GM15510 (cell line): Measurements from ENCODE around the gene STX18.

ENCODE experiments used
- POLR2A ChIP-seq: IDR thresholded peaks from 3 replicates; pipeline ENCODE4 v1.6.1; 2011; ENCODE audit warnings: borderline replicate concordance; ENCODE audit not compliant: insufficient read length; ENCODE audit errors: extremely low read depth

Gene STX18

DNA sequence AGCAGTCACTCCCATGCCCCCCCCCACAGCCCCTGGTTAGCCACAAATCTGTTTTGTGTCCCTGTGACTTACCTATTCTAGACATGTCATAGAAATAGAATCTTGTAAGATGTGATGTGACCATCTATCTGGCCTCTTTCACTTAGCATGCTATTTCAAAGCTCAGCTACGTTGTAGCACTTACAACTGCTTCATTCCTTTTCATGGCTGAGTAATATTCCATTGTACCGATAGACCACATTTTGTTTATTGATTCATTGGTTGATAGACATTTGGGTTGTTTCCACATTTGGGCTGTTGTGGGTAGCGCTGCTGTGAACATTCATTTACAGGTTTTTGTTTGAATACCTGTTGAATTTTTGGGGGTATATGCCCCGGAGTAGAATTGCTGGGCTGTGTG lies 143.4 kb downstream of the STX18 start:
- TF ChIP-seq POLR2A, result no peak

DNA sequence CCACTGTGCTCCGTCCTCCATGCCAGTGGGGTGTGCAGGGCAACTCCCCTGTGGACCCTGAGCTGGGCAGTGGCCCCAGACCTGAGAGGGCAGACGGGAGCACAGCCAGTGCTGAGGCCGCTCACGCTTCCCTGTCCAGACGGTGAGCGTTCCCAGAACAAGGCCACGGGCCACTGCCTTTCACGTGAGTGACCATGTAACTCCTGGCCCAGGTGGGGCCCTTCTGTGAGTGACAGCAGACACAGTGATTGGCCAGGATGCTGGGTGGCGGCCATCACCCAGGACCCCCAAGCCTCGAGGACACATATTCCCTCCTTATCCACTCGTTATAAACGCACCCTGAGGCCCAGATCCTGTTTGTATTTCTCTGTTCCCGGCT lies 144.4 kb downstream of the STX18 start:
- TF ChIP-seq POLR2A, result no peak

DNA sequence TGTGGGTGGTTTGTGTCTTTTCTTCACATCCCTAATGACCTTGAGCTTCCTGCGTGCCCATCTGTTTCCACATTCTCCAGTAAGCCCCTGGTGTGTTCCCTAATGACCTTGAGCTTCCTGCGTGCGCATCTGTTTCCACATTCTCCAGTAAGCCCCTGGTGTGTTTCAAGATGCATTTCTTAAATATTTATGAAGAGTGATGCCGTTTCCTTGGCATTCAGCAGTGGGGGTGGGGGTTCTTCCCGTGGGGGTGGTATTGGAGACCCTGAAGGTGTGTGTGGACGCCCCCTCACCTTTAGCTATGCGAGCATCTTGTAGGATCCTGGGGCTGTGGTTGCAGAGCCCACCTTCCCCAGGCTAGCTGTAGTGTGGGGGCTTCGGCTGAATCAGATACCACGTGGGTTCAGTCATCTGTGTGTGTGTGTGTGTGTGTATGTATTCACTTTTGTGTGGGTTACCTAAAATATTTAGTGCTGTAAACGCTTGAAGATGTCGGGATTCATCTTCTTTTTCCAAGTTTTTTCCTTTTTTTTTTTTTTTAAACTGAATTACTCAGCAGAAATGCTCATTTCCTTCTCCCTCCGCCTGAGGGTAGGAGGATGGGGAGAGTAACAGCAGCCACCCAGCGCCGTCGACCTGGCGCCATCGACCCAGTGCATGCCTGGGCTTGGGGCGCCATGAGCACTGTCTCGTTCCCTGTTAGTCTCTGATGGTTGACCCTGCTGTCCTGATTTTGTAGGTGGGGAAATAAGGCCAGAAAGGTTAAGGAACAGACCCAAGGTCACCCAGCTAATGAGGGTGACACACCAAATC lies 145.0 kb downstream of the STX18 start:
- no peak for TF ChIP-seq POLR2A

DNA sequence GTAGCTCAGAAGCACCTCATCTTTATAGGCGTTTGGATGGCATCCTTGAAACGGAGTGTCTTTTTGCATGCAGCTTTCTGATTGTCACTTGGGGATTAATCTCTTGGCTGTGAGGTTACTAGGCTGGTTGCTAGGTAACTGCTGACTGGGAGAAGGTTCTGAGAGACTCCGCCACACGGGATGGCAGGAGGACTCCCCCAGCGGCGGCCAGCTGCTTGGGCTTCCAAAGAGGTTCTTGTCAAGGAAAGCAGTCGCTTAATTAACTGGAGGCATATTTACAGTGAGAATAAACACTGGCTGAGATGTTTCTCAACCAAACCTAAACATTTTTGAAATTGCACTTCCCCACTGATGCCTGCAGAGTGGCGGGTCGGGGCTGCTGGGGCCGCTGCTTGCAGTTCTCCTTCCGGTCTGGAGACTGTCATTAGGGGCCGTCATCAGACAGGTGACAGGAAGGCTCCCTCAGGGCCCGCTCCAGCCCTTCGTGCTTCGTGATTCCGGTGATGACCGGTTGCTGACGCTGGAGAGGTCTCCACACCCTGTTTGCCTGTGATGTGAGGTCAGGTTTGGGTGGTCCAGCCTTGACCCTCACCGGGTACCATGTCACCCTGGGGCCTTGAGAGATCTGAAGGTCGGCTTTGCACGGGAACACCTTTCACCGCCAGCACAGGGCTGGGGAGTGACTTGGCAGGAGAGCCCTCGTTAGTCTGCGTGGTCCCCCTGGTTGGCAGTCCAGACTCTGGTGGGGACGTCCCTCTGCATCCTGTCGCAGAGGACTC lies 145.8 kb downstream of the STX18 start:
- TF ChIP-seq POLR2A, result no peak

DNA sequence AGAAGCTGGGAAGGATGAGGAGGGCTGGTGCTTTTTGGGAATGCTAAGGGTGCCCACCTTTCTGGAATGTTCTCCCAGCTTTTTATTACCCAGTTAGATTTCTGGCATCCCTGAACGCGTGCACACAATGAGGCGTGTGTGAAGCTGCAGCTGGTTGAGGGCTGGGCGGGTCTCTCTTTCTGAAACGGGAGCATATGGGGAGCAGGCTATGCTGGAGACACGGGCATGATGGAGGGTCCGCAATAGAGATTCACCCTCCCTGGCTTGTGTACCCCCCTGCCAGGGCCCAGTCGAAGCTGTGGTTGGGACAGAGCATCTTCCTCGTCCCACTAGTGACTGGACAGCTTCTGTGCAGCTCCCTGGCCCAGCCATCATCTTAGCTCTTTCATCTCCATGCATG lies 146.5 kb downstream of the STX18 start:
- no peak for TF ChIP-seq POLR2A

DNA sequence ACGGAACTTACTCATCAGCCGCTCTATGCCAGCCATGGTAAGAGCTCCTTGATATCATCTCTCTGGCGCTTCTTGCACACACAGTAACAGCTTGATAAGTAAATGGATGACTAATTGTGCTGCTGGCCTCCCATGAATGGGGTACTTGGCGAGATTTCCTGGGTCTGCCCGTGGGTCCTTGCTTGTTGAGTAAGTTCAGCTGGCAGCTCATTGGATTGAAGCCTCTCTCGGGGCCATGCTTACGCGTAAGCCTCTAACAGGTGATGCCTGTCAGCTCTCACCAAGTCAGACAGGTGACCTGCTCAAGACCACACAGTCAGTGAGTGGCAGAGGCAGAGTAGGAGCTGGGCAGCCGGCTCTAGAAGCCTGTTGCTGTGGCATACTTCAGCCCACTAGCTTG lies 147.2 kb downstream of the STX18 start:
- TF ChIP-seq POLR2A, result no peak

DNA sequence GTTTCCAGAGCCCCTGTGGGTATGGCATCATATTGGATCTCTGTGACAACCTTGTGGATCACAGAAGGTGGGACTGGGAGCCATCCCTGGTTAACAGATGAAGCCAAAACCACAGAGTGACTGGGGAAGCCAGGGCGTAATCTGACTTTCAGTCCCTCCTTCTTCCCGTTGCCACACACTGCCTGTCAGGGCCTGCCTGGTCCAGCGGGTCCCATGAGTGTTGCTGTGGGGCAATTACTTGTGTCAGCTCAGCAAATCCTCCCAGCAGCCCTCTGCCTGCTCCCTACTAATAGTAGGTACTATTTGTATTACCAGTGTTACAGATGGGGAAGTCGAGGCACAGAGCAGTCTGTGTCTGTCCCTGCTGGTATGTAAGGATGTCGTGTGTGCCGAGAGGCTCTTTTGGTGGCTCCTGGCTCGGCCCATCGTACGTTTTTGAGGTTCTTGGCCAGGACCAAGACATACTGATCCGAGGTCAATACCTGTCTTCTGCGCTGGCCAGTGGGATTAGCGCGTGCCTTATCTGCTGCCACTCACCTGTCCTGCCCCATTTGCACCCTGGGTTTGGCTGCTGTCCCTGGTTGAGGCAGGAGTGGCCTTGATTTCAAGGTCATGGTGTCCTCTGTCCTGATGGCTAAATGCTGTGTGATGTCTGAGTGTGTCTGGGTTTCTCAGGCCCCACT lies 149.2 kb downstream of the STX18 start:
- no peak for TF ChIP-seq POLR2A

DNA sequence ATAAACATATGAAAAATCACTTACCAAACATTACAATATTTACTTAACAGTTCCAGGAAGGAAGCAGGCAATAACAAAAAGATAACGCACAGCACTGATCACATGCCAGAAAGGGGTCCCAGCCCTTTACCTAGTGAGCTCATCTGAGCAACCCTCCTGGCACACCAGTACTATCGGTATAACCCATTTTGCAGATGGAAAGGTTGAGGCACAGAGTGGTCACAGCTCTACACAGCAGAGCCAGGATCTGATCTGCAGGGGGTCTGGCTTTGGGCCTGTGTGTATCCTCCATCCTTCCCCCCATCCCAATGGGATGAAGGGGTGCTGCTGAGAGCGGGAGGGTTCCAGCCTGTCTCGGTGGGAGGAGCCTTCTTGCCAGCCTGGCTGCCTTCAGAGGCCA lies 150.0 kb downstream of the STX18 start:
- no peak for TF ChIP-seq POLR2A

DNA sequence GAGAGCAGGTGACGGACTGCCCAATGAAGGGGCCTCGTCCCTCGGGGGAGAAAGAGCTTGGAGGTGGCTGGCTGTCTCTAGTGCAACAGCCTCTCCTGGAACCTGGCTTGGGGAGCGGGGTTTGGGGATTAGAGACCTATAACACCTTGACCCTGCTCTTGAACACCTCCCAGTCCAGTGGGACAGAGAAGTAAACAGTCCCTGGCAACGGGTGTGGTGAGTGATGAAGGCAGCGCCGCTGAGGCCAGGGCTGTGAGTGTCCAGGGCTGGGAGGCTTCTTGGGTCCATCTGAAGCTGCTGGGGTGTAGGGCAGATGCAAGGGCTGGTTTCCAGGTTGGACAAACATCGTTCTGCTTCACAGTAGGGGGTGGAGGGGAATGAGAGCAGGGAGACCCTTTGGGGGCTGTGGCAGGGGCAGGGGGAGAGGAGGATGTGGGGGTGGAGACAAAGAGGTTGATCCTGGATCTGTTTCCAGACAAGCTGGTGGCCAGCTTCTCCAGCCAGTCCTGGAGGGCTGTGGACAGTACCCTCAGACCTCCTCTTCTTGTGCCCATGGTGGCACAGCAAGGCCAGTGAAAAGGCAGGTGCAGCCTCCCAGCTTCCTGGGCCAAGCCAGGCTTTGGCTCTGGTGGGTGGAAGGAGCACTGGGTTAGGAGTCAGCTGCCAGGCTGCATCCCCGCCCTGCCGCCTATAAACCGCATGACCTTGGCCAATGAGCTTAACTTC lies 151.2 kb downstream of the STX18 start:
- TF ChIP-seq POLR2A, result no peak

DNA sequence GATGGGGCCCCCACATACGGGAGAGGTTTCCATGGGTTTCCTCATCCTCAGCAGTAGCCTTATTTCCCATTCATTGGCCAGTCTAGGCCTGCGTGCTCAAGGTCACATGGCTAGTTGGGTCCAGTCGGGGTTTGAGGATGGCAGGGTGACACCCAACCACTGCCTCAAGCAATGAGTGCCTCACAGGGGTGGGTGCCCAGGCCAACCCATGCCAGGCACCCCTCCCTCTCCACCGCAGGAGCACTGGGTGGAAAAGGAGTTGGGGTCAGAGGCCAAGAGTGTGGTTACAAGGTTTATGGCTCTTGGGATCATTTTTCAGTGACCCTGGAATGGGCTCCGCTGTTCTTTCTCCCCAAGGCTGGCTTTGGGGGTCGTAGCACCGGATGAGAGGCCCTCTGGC lies 151.8 kb downstream of the STX18 start:
- TF ChIP-seq POLR2A, result no peak

DNA sequence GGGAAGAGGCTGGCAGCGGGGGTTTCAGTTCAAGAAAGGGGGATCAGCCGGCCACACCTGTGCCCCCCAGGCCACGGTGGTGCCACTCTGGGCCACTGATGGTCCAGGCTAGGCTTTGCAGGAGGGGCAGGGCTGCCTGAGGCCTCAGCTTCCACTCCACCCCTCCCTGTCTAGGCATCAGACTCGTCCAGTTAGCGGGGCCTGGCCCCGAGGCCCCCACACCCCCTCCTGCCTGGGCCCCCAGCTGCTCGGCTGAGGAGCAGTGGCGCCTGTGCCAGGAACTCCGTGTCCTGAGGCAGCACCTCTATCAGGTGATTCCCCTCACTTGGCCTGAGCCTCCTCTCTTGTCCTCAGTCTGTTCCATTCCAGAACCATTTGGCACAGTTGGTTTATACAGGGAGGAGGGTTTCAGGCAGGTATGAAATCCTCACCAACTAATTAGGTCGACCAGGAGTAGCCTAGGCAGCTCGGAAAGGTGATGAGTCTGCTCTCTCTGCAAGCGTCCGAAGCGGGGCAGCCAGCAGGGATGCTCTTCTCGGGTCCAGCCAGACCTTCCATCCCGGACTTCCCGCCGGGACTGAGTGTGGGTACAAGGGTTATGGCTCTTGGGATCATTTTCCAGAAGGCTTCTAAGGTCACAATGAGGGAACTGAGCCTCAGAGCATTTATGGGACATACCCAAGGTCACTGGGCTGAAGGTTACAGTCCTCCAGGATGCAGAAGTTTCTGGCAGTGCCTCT lies 152.8 kb downstream of the STX18 start:
- TF ChIP-seq POLR2A, result no peak

DNA sequence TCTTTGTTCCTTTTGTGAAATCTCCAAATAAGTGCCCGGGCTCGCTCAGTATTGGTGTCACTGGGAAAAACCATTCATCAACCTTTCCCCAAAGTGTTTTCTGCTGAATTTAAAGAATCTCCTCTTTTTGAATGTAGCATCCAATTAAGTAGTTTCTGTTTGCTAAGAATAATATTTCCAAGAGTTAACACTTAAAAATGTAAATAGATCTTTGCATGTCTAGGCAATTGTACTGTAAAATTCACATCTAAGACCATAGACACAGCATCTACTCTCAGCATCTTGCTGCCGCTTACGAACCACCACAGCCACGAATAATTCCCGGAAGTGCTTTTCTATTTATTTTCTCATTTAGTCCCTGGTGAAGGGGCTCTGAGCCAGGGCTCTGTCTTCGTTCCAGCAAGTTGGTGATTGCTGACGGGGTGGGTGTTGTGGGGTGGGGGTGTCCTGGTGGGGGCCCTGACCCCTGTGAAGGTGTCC lies 153.5 kb downstream of the STX18 start:
- no peak for TF ChIP-seq POLR2A

DNA sequence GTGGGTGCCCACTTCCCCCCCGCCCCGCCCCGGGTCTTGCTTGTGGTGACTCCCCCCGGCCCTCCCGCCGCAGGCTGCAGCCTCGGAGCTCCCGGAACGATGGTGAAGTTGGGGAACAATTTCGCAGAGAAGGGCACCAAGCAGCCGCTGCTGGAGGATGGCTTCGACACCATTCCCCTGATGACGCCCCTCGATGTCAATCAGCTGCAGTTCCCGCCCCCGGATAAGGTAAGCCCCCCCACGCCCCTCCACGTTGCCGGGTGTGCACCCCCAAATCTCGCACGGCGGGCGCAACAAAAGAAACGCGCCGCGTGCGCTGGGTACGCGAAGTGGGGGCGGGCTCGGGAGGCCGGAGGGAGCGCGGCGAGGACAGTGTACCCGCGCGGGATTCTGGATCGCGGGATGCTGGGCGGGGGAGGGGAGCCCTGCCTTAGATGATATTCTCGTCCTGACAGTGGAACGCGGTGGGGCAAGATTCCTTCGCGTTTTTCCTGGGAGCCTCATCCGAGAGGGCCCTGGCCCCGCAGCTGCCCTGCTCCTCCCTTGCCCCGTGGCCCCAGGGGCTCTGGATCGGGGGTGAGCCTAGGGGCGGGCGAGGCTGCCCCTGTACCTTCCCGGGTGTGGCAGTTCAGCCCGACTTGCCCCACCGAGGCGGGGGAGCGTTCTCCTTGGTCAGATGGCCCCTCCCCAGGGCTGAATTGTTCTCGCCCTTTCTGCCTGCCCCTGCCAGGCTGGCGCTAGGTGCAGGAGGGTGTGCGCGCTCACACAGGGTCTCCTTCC lies 154.1 kb downstream of the STX18 start:
- TF ChIP-seq POLR2A, result no peak

DNA sequence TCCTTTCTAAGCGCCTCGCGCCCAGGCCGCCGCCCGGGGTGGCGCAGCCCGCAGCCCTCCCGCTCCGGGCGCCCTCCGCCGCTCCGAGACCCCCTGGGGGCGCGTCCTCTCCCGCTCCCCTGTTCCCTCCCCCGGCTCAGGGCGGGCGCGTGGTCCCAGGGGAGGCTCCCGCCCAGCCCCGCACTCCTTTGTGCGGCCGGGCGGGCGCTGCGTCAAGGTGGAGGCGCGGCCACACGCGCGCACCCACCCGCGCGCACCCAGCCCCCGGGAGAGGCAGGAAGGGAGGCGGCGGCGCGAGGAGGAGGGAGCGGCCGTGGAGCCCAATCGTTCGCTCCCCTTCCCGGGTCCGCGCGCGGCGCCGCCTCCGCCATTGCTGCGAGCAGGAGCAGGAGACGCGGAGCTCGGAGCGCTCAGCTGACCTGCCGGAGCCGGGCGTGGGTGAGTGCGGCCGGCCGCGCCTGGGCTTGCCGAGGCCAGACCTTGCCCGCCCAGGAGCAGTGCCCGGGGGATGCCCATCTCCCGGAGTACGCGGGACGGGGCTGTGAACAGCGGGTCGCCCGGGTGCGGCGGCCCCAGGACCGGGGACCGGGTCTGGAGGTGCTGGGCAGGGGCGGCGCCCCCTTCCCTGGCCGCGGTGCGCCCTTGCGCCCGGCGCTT lies 155.0 kb downstream of the STX18 start, which contains the start of gene NSG1:
NSG1 (plus strand) TSS at position 367 of the 657 bp plus-strand sequence. CDS start 528 bp downstream, outside the sequence.
- TF ChIP-seq POLR2A, result no peak
